AG09309 (cell line): ENCODE measurements around the gene FAM151A.

Experiments
- DNase-seq: peaks from one replicate; pipeline ENCODE4 v3.0.0-alpha.2; 2010; ENCODE audit warnings: low read depth
- H3K4me3 ChIP-seq: 2 replicates; pipeline ENCODE4 v1.5.1; 2011; ENCODE audit warnings: mild to moderate bottlenecking, low read depth, low read length, moderate library complexity; ENCODE audit not compliant: control insufficient read depth
- TF ChIP-seq, protein P1 (sequence below): IDR thresholded peaks from 2 replicates; pipeline ENCODE4 v1.5.1; 2011; ENCODE audit warnings: mild to moderate bottlenecking, low read depth, low read length, inconsistent platforms; ENCODE audit not compliant: insufficient read depth, control insufficient read depth; ENCODE audit errors: missing control alignments

Gene FAM151A

DNA sequence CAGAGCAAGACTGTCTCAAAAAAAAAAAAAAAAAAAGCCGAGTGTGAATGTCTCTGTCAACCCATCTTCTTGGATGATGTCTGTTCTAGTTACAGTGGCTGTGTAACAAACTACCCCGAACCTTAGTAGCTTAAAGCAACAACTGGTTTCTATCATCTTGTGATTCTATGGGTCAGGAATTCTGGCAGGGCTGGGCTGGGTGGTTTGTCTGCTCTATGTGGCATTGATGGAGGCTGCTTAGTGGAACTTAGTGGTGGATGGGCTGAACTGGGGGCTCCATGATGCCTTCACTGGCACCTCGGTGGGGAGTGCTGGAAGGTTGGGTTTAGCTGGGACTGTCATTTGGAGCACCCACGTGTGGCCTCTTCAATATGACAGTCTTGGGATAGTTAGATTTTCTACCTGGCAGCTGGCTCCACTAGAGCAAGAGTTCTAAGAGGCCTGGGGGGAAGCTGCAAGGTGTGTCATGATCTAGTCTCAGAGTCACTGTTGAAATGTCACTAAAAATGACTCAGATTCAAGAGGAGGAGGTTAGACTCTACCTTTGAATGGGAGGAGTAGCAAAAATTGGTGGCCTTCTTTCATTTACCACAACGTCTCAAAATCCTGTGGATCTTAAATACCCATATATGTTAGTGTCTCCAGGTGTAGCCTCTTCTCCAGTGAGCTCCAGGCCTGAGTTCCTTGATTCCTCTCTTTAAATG, 56.7 kb downstream of the FAM151A start:
- TF ChIP-seq, protein P1, sequence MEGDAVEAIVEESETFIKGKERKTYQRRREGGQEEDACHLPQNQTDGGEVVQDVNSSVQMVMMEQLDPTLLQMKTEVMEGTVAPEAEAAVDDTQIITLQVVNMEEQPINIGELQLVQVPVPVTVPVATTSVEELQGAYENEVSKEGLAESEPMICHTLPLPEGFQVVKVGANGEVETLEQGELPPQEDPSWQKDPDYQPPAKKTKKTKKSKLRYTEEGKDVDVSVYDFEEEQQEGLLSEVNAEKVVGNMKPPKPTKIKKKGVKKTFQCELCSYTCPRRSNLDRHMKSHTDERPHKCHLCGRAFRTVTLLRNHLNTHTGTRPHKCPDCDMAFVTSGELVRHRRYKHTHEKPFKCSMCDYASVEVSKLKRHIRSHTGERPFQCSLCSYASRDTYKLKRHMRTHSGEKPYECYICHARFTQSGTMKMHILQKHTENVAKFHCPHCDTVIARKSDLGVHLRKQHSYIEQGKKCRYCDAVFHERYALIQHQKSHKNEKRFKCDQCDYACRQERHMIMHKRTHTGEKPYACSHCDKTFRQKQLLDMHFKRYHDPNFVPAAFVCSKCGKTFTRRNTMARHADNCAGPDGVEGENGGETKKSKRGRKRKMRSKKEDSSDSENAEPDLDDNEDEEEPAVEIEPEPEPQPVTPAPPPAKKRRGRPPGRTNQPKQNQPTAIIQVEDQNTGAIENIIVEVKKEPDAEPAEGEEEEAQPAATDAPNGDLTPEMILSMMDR: no peak
- no peak overlapping the region for H3K4me3 ChIP-seq
- DNase-seq: no peak

DNA sequence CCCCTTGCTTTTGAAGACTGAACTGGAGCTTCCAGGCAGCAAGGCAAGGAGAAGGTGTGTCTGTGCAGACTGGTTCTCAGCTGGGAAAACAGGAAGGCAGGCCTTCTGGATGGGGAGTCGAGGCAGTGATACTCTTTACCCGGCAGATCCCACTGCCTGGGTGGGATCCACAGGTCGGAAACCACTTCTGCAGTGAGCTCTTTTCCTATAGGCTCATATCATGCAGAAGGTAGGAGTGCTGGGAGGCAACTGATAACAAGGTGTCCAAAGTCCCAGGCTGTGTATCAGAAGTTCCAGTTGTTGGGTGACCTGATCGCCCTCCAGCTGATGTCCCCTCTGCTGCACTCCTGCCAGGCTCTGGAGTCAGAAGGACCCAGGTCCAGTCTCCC, 58.2 kb downstream of the FAM151A start:
- no peak overlapping the region for H3K4me3 ChIP-seq
- TF ChIP-seq, protein P1: no peak
- no peak for DNase-seq

DNA sequence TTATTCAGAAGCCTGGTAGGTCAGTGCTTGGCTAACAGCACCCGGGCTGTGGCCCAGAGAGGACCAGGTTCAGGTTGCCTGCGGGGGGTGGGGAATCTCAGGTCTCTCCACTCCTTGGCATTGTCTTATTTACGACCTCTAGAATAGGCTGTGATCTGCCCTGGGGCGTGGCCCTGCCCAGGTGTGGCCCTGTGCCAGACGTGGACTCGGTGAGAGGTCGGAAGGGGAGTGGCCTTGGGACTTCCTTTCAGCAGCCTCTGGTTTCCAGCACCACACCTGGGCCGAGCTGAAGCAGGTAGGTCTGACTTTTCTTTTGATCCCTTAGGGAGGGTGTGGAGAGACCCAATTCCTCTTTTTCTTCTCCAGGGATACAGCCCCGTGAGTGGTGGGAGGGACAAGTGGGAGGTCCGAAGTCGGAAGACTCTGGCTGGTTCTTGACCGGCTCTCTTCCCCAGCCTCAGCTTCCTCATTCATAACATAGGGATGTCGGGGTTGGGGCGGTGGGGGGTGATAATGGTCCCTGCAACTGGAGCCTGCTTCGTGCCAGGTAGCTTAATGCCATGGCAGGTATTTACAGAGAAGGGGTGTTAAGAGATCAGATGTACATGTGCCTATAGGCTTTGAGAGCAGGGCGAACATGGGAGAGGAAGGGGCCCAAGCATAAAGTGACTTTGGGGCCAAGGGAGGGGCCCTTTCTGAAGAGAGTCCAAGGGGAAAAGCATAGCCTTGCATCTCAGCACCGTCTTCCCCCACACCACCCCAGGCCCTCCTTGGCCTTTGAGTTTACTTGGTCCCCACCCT, 58.8 kb downstream of the FAM151A start:
- DNase-seq: no peak
- no peak overlapping the region for H3K4me3 ChIP-seq
- TF ChIP-seq, protein P1: no peak

DNA sequence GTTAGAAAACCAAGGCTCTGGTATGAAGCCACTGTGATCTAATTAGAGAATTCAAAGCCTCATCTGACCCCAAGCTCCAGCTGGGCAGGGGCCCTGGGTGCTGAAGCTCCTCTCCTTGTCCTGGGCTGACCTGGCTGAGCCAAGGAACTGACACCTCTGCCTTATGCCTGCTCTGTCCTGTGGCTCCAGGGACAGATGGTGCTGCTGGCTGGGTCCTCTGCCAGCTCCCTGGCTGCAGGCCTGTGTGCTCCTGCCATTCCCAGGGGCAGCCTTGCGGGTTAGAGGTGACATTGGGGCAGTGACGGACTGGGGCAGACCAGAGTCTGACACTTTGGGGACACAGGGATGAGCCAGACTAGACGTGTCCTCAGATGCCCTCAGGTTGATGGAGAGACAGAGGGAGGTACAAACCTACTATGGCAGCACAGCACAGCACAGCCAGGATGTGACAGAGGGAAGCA, 63.5 kb downstream of the FAM151A start:
- TF ChIP-seq, protein P1: no peak
- no peak overlapping the region for H3K4me3 ChIP-seq
- no peak for DNase-seq
